SU-DHL-6 (cell line): Measurements from ENCODE around the gene ERCC5.

Experiments
- H2AFZ ChIP-seq: fragments of 200-600 bp; sonication (generic); 2 replicates; pipeline ENCODE4 v1.6.1; 2014; ENCODE audit warnings: low read depth, mild to moderate bottlenecking, moderate library complexity, mixed read lengths, antibody characterized with exemption, low read length; ENCODE audit not compliant: severe bottlenecking
- H3F3A ChIP-seq: fragments of 200-600 bp; shearing (Covaris generic); 2 replicates; pipeline ENCODE4 v1.6.0; 2016; ENCODE audit warnings: antibody characterized with exemption, mild to moderate bottlenecking; ENCODE audit not compliant: insufficient read depth
- H3K27ac ChIP-seq: fragments of 200-600 bp; sonication (generic); 2 replicates; pipeline ENCODE4 v1.5.1; 2016; ENCODE audit warnings: low read depth, mild to moderate bottlenecking, low read length, moderate library complexity, mixed read lengths
- H3K27me3 ChIP-seq: fragments of 200-600 bp; sonication (generic), shearing (Covaris generic); 2 replicates; pipeline ENCODE4 v1.6.0; 2014; ENCODE audit warnings: mild to moderate bottlenecking, low read length
- H3K36me3 ChIP-seq: fragments of 200-600 bp; sonication (generic); 2 replicates; pipeline ENCODE4 v1.6.1; 2014; ENCODE audit warnings: mild to moderate bottlenecking, low read length, mixed read lengths
- H3K4me2 ChIP-seq: fragments of 300-600, 200-600 bp; shearing (Covaris generic), sonication (generic); 2 replicates; pipeline ENCODE4 v1.6.0; 2014; ENCODE audit warnings: low read length, low read depth, mild to moderate bottlenecking; ENCODE audit not compliant: poor library complexity, severe bottlenecking
- H3K4me3 ChIP-seq: fragments of 200-600 bp; sonication (generic); 2 replicates; pipeline ENCODE4 v1.5.1; 2014; ENCODE audit warnings: antibody characterized with exemption, low read length, mild to moderate bottlenecking, mixed read lengths; ENCODE audit not compliant: insufficient read depth, poor library complexity, severe bottlenecking
- H3K79me2 ChIP-seq: fragments of 200-600 bp; sonication (generic); 2 replicates; pipeline ENCODE4 v1.6.1; 2014; ENCODE audit warnings: mild to moderate bottlenecking, low read length, moderate library complexity; ENCODE audit not compliant: insufficient read depth
- H3K9ac ChIP-seq: fragments of 200-600 bp; sonication (generic); 2 replicates; pipeline ENCODE4 v1.7.0; 2014; ENCODE audit warnings: mild to moderate bottlenecking, low read length
- H3K9me2 ChIP-seq: fragments of 200-600 bp; sonication (generic); replicated peaks from 2 replicates; pipeline ENCODE4 v1.6.1; 2014; ENCODE audit warnings: low read length; ENCODE audit not compliant: insufficient read depth
- H3K9me3 ChIP-seq: fragments of 200-600 bp; sonication (generic); 2 replicates; pipeline ENCODE4 v1.6.1; 2014; ENCODE audit warnings: low read length, mixed read lengths; ENCODE audit not compliant: insufficient read depth
- H4K20me1 ChIP-seq: fragments of 200-600 bp; sonication (generic); 2 replicates; pipeline ENCODE4 v1.6.1; 2014; ENCODE audit warnings: low read depth, mild to moderate bottlenecking, antibody characterized with exemption, low read length, moderate library complexity, mixed read lengths
- CTCF ChIP-seq: fragments of 200-600 bp; sonication (generic); IDR thresholded peaks from one replicate; pipeline ENCODE4 v1.5.1; 2017; ENCODE audit warnings: antibody characterized with exemption, mild to moderate bottlenecking, low read length, moderate library complexity; ENCODE audit not compliant: insufficient read depth, poor library complexity, severe bottlenecking
- EZH2phosphoT487 ChIP-seq: fragments of 200-600 bp; sonication (generic), shearing (Covaris generic); conservative IDR thresholded peaks from 2 replicates; pipeline ENCODE4 v1.6.1; 2018; ENCODE audit warnings: mild to moderate bottlenecking, antibody characterized with exemption, low read length, moderate library complexity, mixed read lengths

The ERCC5 gene

GRCh38 chr13:102870677-102871415 lies 25.0 kb downstream of the ERCC5 start:
- Histone ChIP-seq H2AFZ (no peak overlapping the region), H3K27me3 (no peaks in the 10 kb centered on the region), H3K27ac (no peak overlapping the region), H3K4me2 (no peak overlapping the region), H3K9me3 (no peaks in the 10 kb centered on the region), H3K79me2 (peaks cover 5% of the 10 kb centered on the region; the same call in 1 of the 2 replicates), H4K20me1 (no peaks in the 10 kb centered on the region), H3K4me3 (no peak overlapping the region), H3K36me3 (peaks cover 41% of the 10 kb centered on the region), H3K9me2 (no peaks in the 10 kb centered on the region), H3F3A (peaks cover 11% of the 10 kb centered on the region; the same call in 1 of the 2 replicates), H3K9ac (no peak overlapping the region)
- peak; percentile 78 for TF ChIP-seq CTCF
- no peak for TF ChIP-seq EZH2phosphoT487

GRCh38 chr13:102872131-102872530 lies 26.3 kb downstream of the ERCC5 start:
- Histone ChIP-seq H3F3A (peaks cover 11% of the 10 kb centered on the region; the same call in 1 of the 2 replicates), H2AFZ (no peak overlapping the region), H3K9me3 (no peaks in the 10 kb centered on the region), H3K9me2 (no peaks in the 10 kb centered on the region), H3K36me3 (peaks cover 41% of the 10 kb centered on the region), H3K4me2 (no peak overlapping the region), H3K79me2 (peaks cover 5% of the 10 kb centered on the region; the same call in 1 of the 2 replicates), H3K27me3 (no peaks in the 10 kb centered on the region), H4K20me1 (no peaks in the 10 kb centered on the region), H3K9ac (no peak overlapping the region), H3K27ac (no peak overlapping the region), H3K4me3 (no peak overlapping the region)
- no peak for TF ChIP-seq EZH2phosphoT487
- TF ChIP-seq CTCF = no peak

GRCh38 chr13:102872531-102872930 lies 26.7 kb downstream of the ERCC5 start:
- H3K9me2 ChIP-seq = no peaks in the 10 kb centered on the region
- no peak overlapping the region for H3K27ac ChIP-seq
- no peak overlapping the region for H3K4me3 ChIP-seq
- peaks cover 5% of the 10 kb centered on the region; the same call in 1 of the 2 replicates for H3K79me2 ChIP-seq
- H2AFZ ChIP-seq = no peak overlapping the region
- no peak for TF ChIP-seq EZH2phosphoT487
- TF ChIP-seq CTCF = no peak
- no peaks in the 10 kb centered on the region for H4K20me1 ChIP-seq
- H3F3A ChIP-seq = peaks cover 11% of the 10 kb centered on the region; the same call in 1 of the 2 replicates
- H3K4me2 ChIP-seq = no peak overlapping the region
- H3K9ac ChIP-seq = no peak overlapping the region
- H3K9me3 ChIP-seq = no peaks in the 10 kb centered on the region
- no peaks in the 10 kb centered on the region for H3K27me3 ChIP-seq
- peaks cover 41% of the 10 kb centered on the region for H3K36me3 ChIP-seq
